Measurements from ENCODE around the gene NRP2.

DNA sequence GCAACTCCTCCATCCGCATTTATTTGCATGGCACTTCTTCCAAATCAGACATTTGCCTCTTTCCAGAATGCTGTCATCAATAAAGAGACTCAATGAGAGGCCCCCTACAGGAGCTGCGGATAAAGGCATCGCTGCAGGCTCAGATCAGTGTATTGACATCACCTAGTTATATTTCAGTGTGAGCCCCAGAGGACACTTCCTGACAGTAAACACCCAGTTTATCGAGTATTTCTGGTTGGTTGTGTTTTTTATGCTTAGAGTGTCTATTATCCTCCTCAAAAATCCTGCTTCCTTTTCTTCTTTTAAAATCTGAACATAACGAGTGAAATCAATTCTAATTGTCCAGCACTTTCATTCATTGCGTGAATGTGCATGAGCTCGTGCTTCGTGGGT, 38.8 kb downstream of the NRP2 start:
- TF ChIP-seq POLR2AphosphoS5 (IDR thresholded peaks at IDR 0.05; ENCODE audit: low read depth, low read length) (no peak), TAF1 (IDR thresholded peaks at IDR 0.05; ENCODE audit: borderline replicate concordance, low read depth, low read length) (no peak)
